ENCODE results near the gene PPL.
"Not testable (repeated sequence)": the region's sequence is repeated elsewhere in the genome, so short reads cannot be mapped to it uniquely, and the experiment has no call there.

PPL gene

GRCh38 chr16:4933871-4934395 is 3.0 kb downstream of the PPL start:
- DNase-seq: no peak

GRCh38 chr16:4933433-4933832 is 3.5 kb downstream of the PPL start:
- DNase-seq: no peak

- no peak for DNase-seq
These were observed 5.6 kb downstream of the PPL start for GRCh38 chr16:4931381-4931780.

- DNase-seq: not testable (repeated sequence)
These were observed 7.3 kb downstream of the PPL start for GRCh38 chr16:4929619-4930018.

GRCh38 chr16:4928227-4928626 is 8.7 kb downstream of the PPL start:
- no peak for DNase-seq

- DNase-seq: no peak
These were observed 9.3 kb downstream of the PPL start for GRCh38 chr16:4927661-4928060.

GRCh38 chr16:4926928-4927327 is 10.0 kb downstream of the PPL start:
- DNase-seq: no peak

GRCh38 chr16:4925791-4926190 is 11.2 kb downstream of the PPL start:
- DNase-seq: no peak

GRCh38 chr16:4925293-4925607 is 11.7 kb downstream of the PPL start:
- DNase-seq: no peak

- DNase-seq: no peak
These were observed 12.2 kb downstream of the PPL start for GRCh38 chr16:4924593-4925292.

GRCh38 chr16:4923853-4924252 is 13.1 kb downstream of the PPL start:
- no peak for DNase-seq

- DNase-seq: no peak
These were observed 14.1 kb downstream of the PPL start for GRCh38 chr16:4922721-4923342.

GRCh38 chr16:4920826-4921225 is 16.1 kb downstream of the PPL start:
- no peak for DNase-seq

GRCh38 chr16:4918781-4919251 is 18.1 kb downstream of the PPL start:
- no peak for DNase-seq

GRCh38 chr16:4917117-4917516 is 19.8 kb downstream of the PPL start:
- no peak for DNase-seq

GRCh38 chr16:4915226-4915761 is 21.7 kb downstream of the PPL start:
- no peak for DNase-seq

- no peak for DNase-seq
These were observed 22.3 kb downstream of the PPL start for GRCh38 chr16:4914528-4915225.

- DNase-seq: no peak
These were observed 23.0 kb downstream of the PPL start for GRCh38 chr16:4913774-4914525.

- no peak for DNase-seq
These were observed 23.7 kb downstream of the PPL start for GRCh38 chr16:4913130-4913773.

GRCh38 chr16:4911970-4912386 is 25.0 kb downstream of the PPL start:
- no peak for DNase-seq

GRCh38 chr16:4910828-4911227 is 26.1 kb downstream of the PPL start:
- DNase-seq: no peak

- no peak for DNase-seq
These were observed 27.1 kb downstream of the PPL start for GRCh38 chr16:4909825-4910224.
